ENCODE data around the gene JAM2.

JAM2 gene

DNA sequence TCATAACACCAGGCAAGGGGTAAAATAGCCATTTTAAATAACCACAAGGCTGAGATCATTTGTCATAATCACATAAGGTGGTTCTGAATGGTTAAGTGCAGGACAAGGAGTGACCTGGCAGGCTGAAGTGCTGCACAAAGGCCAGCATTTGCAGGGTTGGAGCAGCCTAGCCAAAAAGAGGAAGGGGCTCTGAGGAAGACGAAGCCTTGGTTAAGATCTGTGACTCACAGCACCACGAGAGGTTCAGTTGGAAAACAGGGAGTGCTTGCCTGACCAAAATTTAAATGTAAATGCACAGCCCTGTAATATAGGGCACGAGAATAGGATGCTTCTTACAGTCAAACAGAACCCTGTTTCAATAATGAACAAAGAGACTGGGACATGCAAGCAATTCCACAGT, 83.6 kb downstream of the JAM2 start:
- no peak for DNase-seq

DNA sequence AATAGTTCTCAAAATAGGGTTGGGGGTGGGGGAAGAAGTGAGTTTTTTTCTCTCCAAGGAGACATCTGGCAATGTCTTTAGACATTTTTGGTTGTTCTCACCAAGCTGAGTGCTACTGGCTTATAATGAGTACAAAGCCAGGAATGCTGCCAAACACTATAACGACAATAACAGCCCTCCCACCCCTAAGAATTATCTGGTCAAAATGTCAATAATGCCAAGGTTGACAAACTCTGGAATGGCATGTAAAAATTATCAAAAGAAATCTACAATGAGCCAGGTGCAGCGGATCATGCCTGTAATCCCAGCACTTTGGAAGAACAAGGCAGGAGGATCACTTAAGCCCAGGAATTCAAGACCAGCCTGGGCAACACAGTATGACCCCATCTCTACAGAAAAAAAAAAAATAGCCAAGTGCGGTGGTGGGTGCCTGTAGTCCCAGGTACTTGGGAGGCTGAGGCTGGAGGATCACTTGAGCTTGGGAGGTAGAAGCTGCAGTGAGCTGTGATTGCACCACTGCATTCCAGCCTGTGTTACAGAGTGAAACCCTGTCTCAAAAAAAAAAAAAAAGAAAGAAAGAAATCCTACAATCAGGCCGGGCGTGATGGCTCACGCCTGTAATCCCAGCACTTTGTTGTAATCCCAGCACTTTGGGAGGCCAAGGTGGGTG, 93.2 kb downstream of the JAM2 start:
- DNase-seq: no peak

DNA sequence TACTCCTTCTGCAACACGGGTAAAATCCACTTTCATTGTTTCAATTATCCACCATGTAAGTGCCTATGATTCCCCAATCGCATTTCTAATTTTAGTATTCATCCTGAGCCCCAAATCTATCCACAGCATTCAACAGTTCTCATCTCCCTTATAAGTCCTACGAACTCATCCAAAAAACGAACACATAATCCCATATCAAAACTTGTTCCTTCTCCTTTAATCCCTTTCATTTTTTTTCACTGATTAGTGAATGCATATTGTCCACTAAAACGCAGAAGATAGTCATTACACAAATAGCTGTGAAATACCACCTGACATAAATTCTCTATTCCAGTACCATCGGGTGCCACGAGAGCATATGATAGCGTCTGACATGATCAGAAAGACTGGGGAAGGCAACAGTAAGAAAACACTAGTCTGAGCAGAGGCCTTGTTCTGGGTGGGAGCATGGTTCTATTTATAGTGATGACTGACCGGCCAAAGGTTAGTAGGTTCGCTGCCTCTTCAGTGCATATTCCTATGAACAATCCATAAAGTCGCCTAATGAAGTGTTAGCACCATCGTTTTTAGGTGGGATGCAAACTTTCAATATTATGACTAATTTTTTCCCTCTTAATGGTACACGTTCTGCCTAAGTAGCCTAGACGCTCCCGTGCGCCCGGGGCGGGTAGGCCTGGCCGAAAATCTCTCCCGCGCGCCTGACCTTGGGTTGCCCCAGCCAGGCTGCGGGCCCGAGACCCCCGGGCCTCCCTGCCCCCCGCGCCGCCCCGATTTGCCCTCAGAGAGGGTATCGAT, 95.0 kb downstream of the JAM2 start:
- peak; percentile 42 for DNase-seq

DNA sequence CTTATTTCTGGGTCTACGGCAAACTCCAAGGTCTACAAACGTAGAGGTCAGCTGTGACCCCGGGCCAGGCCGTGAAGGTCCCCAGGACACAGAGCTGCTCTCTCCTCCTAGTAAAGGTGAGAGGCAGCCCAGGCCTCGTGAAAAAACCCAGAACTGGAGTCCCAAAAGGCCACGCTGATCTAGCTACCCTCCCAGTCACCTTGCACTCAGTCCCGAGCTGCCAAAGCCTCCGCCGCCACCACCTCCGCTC, 95.5 kb downstream of the JAM2 start:
- DNase-seq: no peak

DNA sequence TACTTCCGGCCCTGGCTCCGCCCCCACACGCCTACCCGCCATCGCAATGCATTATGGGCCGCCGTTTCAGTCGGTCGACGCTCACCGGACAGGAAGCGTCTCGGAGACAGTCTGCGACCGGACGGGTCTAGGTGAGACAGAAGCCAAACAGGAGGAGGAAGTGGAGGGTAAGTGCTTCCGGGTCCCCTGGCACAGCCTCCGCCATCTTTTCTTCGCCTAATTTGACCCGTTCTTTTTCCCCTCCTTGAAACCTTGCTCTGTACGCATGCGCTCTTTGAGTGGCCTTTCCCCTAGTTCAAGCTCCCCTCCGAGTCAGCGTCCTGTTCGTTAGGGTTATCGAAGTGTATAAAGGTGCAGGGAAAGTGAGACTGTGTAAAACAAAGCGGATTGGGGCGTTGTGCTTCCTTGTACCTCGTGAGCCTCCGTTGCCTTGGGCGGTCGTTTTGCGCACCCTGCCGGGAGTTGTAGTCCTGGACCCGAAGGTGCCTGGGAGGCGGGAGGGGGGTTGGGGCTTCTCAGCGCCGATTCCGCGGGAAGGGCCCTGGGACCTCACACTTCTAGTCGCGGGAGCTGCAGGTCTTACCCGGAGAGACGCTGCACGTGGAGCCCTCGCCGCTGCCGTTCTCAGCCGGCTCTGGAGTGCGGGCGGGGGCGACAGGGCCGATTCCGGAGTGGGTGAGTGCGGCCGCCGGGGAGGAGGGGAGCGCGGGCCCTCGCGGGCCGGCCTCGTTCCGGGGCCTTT, 96.0 kb downstream of the JAM2 start, which contains the start of the genes ATP5PF and GABPA:
ATP5PF (minus strand) TSS at position 1 of the 742 bp plus-strand sequence. CDS start 5,110 bp downstream, outside the sequence.
GABPA (plus strand) TSS at position 69 of the 742 bp plus-strand sequence. CDS start 6,627 bp downstream, outside the sequence.
- peak; percentile 99 for DNase-seq

GRCh38 chr21:25735646-25736597, 96.9 kb downstream of the JAM2 start:
- DNase-seq: peak; percentile 70

DNA sequence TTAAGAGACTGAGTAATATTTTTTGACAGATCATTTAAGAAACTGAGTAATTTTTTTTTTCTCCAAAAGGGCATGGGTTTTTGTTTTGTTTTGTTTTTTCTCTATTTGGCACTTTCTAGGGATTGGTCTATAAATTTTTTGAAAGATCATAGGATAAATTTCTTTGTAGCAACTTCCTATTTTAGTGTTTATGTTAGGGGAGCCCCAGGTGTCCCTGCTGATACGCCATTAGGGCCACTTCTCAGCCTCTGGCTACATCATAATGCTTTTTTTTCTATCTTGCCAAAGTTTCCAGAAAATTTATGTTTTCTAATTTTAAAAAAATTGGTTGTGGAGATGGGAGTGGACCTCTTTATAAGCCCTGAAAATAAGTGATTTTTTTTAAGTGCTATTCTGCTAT, 98.4 kb downstream of the JAM2 start:
- peak; percentile 22 for DNase-seq

- no peak for DNase-seq
Measured at GRCh38 chr21:25742900-25743299, 103.8 kb downstream of the JAM2 start.

DNA sequence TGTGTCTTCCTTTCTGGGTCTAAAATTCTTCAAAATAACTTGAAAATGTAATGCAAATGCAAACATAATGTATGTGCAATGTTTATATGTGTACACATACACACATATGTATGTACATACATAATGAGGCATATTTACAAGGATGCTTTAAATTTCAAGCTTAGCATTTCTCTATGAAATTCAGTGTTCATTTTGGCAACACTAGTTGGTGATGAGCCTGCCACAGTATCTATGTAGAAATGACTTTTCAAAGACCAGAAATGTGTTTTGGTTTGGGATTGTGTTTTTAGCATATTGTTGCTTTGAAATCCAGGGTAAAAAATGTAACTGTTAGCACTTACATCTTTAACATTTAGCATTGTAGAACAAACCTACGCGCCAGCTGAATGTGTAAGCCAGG, 105.8 kb downstream of the JAM2 start:
- DNase-seq: no peak

GRCh38 chr21:25750085-25750484, 111.0 kb downstream of the JAM2 start:
- DNase-seq: peak; percentile 33

GRCh38 chr21:25752416-25752815, 113.4 kb downstream of the JAM2 start:
- DNase-seq: no peak

DNA sequence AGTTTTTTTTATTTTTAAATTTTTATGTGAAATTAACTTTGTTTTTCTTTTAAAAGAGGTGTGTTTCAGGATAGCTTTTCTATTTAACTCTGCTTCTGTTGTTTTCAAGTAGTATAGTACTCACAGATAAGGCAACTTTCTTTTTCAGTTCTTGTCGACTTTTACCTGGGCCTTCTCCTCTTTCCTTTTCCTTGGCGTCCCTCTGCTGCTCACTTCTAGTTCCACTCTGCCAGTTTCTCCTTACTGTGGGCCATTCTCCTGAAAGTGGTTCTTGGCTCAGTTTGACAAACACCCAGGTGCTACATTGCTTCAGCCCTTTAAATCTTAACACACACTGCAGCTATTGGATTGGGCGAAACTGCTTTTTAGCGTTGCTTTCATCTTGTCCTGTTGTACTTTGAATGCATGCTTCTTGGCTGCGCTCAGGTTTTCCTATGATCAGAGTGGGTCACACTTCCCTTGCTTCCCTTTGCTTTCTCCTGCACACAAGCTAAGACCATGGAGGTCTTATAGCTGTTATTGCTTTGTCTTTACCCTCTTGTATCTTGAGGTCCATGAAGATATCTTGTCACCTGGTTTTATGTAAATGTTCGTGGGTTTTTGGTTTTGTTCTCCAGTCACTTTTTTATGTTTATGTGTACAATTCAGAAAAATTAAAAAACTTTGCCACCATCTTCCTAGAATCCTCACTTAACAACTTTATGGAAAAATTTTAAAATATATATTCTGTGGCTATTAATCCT, 117.3 kb downstream of the JAM2 start:
- DNase-seq: no peak

- no peak for DNase-seq
Measured at GRCh38 chr21:25757531-25757930, 118.5 kb downstream of the JAM2 start.

GRCh38 chr21:25759573-25759972, 120.5 kb downstream of the JAM2 start:
- DNase-seq: no peak

GRCh38 chr21:25760061-25760460, 121.0 kb downstream of the JAM2 start:
- no peak for DNase-seq

- no peak for DNase-seq
Measured at GRCh38 chr21:25760677-25761076, 121.6 kb downstream of the JAM2 start.

DNA sequence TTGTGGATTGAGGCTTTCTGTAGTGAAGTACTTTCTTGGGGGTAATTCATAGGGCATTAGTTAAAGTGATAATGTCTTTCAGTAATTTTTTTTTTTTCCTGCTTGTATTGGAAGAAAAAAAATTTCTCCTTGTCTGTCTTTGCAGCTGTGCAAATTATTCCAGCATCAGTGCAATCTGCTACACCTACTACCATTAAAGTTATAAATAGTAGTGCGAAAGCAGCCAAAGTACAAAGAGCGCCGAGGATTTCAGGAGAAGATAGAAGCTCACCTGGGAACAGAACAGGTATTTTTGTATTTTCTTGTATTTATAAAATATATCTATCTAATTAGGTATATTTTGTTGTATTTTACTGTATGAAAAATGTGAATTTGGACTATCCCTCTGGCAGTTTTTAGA, 125.0 kb downstream of the JAM2 start:
- no peak for DNase-seq
